Left lung (tissue), 10 donors: ENCODE measurements around the gene USB1. TPM values are rescaled to one million over a fixed set of nuclear protein-coding genes. Genes with fewer than 3 reads are reported as not detected.

ENCODE experiments used
- ATAC-seq: fragments of 200-7000 bp; cut with Tn5 transposase; one replicate; pipeline ENCODE4 v1.9.1; 2020; ENCODE audit warnings: moderate library complexity
- DNase-seq, 4 donors: peaks; one replicate each; pipeline ENCODE4 v3.0.0-alpha.2; 2013 to 2020
- H3K27ac ChIP-seq, 2 donors: fragments of 200-600 bp; sonication (generic) in 1 of 2; one replicate each; pipeline versions ENCODE4 v1.5.0 to v1.8.0; 2020 to 2021
- H3K27me3 ChIP-seq, 2 donors: fragments of 200-600 bp; sonication (generic) in 1 of 2; one replicate each; pipeline versions ENCODE4 v1.5.0 to v1.8.0; 2020 to 2021
- H3K36me3 ChIP-seq, 2 donors: fragments of 200-600 bp; sonication (generic) in 1 of 2; one replicate each; pipeline versions ENCODE4 v1.5.0 to v1.8.0; 2020 to 2021
- H3K4me1 ChIP-seq, 2 donors: fragments of 200-600 bp; one replicate each; pipeline ENCODE4 v1.8.0; 2021
- H3K4me3 ChIP-seq, 2 donors: fragments of 200-600 bp; sonication (generic) in 1 of 2; one replicate each; pipeline versions ENCODE4 v1.5.0 to v1.8.0; 2020 to 2021; ENCODE audit warnings: mild to moderate bottlenecking in 1 of 2
- H3K9me3 ChIP-seq, 2 donors: fragments of 200-600 bp; sonication (generic) in 1 of 2; one replicate each; pipeline versions ENCODE4 v1.5.0 to v1.8.0; 2020 to 2021
- intact Hi-C, 2 donors: fragments of 100-400 bp; cut with DNase I; formaldehyde crosslinking; loops; one replicate each; pipeline versions ENCODE4 v1.11.2 to v1.14.2; 2022
- polyA plus RNA-seq, 6 donors: library from polyadenylated mRNA; unstranded; fragments of 120-200 nt; gene quantifications; one replicate each; pipeline ENCODE4 v1.2.1, GENCODE V29; 2013; ENCODE audit not compliant: insufficient read length in 6 of 6
- total RNA-seq, 2 donors: library from RNA; stranded (reverse); fragmentation: NEBNext Ultra II Directional; extraction: Animal tissue kit (Norgen Biotek cat#: 25700); gene quantifications; one replicate each; pipeline ENCODE4 v1.2.1, GENCODE V29; 2021
- TF ChIP-seq, protein P1 (sequence below), 2 donors: fragments of 200-600 bp; sonication (generic) in 1 of 2; IDR thresholded peaks; one replicate each; pipeline versions ENCODE4 v1.5.0 to v1.8.0; 2021; ENCODE audit warnings: antibody characterized with exemption in 2 of 2
- donor health status: DM: no; HTN: yes; CAD: no.
- donor health status: DM: no; HTN: no; CAD: no.

The USB1 gene
- total and polyA plus RNA-seq, 8 donors, result 21.5 to 50.9 (median 25.2) TPM

- DNase-seq (peak in 1 of 4 donors; percentile 42), ATAC-seq (no peak)
- Histone ChIP-seq H3K4me3 (no peak overlapping the region), H3K27ac (no peak overlapping the region), H3K27me3 (no peaks in the 10 kb centered on the region), H3K36me3 (no peaks in the 10 kb centered on the region), H3K9me3 (no peaks in the 10 kb centered on the region), H3K4me1 (peaks cover 1 to 2% of the 10 kb centered on the region in 2 donors)
- TF ChIP-seq, protein P1, sequence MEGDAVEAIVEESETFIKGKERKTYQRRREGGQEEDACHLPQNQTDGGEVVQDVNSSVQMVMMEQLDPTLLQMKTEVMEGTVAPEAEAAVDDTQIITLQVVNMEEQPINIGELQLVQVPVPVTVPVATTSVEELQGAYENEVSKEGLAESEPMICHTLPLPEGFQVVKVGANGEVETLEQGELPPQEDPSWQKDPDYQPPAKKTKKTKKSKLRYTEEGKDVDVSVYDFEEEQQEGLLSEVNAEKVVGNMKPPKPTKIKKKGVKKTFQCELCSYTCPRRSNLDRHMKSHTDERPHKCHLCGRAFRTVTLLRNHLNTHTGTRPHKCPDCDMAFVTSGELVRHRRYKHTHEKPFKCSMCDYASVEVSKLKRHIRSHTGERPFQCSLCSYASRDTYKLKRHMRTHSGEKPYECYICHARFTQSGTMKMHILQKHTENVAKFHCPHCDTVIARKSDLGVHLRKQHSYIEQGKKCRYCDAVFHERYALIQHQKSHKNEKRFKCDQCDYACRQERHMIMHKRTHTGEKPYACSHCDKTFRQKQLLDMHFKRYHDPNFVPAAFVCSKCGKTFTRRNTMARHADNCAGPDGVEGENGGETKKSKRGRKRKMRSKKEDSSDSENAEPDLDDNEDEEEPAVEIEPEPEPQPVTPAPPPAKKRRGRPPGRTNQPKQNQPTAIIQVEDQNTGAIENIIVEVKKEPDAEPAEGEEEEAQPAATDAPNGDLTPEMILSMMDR (IDR thresholded peaks at IDR 0.05), result no peak
- intact Hi-C loops, result no loop called here
Measured at GRCh38 chr16:58051821-58052603, 50.8 kb downstream of the USB1 start.

GRCh38 chr16:58053682-58054005 lies 52.4 kb downstream of the USB1 start:
- no peak overlapping the region for H3K4me3 ChIP-seq
- no peaks in the 10 kb centered on the region for H3K27me3 ChIP-seq
- no peaks in the 10 kb centered on the region for H3K4me1 ChIP-seq
- no peak for DNase-seq
- ATAC-seq, result no peak
- intact Hi-C loops, result no loop called here
- no peaks in the 10 kb centered on the region for H3K36me3 ChIP-seq
- no peaks in the 10 kb centered on the region for H3K9me3 ChIP-seq
- TF ChIP-seq, protein P1 (IDR thresholded peaks at IDR 0.05), result no peak
- no peak overlapping the region for H3K27ac ChIP-seq

- Histone ChIP-seq H3K4me3 (no peak overlapping the region), H3K27me3 (no peaks in the 10 kb centered on the region), H3K27ac (no peak overlapping the region), H3K36me3 (no peaks in the 10 kb centered on the region), H3K9me3 (no peaks in the 10 kb centered on the region), H3K4me1 (no peaks in the 10 kb centered on the region)
- intact Hi-C loops, result no loop called here
- TF ChIP-seq, protein P1 (IDR thresholded peaks at IDR 0.05), result no peak
- no peak for DNase-seq
- ATAC-seq, result no peak
Measured at GRCh38 chr16:58054289-58054688, 53.1 kb downstream of the USB1 start.

GRCh38 chr16:58056580-58056979 lies 55.4 kb downstream of the USB1 start:
- TF ChIP-seq, protein P1 (IDR thresholded peaks at IDR 0.05), result no peak
- H3K4me3 ChIP-seq, result no peak overlapping the region

GRCh38 chr16:58057121-58057520 lies 55.9 kb downstream of the USB1 start:
- TF ChIP-seq, protein P1 (IDR thresholded peaks at IDR 0.05), result no peak
- ATAC-seq, result no peak

More at GRCh38 chr16:58056580-58056979, 55.4 kb downstream of the USB1 start:
- H3K9me3 ChIP-seq, result no peaks in the 10 kb centered on the region
- H3K4me1 ChIP-seq, result no peaks in the 10 kb centered on the region
- H3K27ac ChIP-seq, result no peak overlapping the region
- no peak for DNase-seq
- intact Hi-C loops, result no loop called here
- H3K27me3 ChIP-seq, result no peaks in the 10 kb centered on the region
- ATAC-seq, result no peak
- no peaks in the 10 kb centered on the region for H3K36me3 ChIP-seq

More at GRCh38 chr16:58057121-58057520, 55.9 kb downstream of the USB1 start:
- H3K9me3 ChIP-seq, result no peaks in the 10 kb centered on the region
- no peak for DNase-seq
- H3K36me3 ChIP-seq, result no peaks in the 10 kb centered on the region
- intact Hi-C loops, result no loop called here
- no peak overlapping the region for H3K27ac ChIP-seq
- no peaks in the 10 kb centered on the region for H3K4me1 ChIP-seq
- no peak overlapping the region for H3K4me3 ChIP-seq
- no peaks in the 10 kb centered on the region for H3K27me3 ChIP-seq
